Neutrophil (primary cell): ENCODE data around the gene HOXB8.

ENCODE experiments used
- H3K27ac ChIP-seq: fragments of 200-600 bp; sonication (generic); 2 replicates; pipeline ENCODE4 v1.5.1; 2016; ENCODE audit warnings: mild to moderate bottlenecking, moderate library complexity
- H3K27me3 ChIP-seq: fragments of 200-600 bp; sonication (generic); 2 replicates; pipeline ENCODE4 v1.6.0; 2016; ENCODE audit warnings: mild to moderate bottlenecking
- H3K36me3 ChIP-seq: fragments of 200-600 bp; sonication (generic); 2 replicates; pipeline ENCODE4 v1.5.1; 2017
- H3K4me1 ChIP-seq, 2 experiments: fragments of 200-600 bp in 1 of 2; sonication (generic) in 1 of 2; 1 replicate in 1 of 2; 2 replicates in 1 of 2; pipeline versions ENCODE4 v1.5.1 to v1.6.1; 2013 to 2016; ENCODE audit warnings: low read depth in 1 of 2, low read length in 1 of 2, mild to moderate bottlenecking in 1 of 2, moderate library complexity in 1 of 2; ENCODE audit not compliant: control insufficient read depth in 1 of 2, insufficient read depth in 1 of 2
- H3K4me3 ChIP-seq, 2 experiments: fragments of 200-600 bp in 1 of 2; sonication (generic) in 1 of 2; 1 replicate in 1 of 2; 2 replicates in 1 of 2; pipeline ENCODE4 v1.5.1; 2013 to 2016; ENCODE audit warnings: low read depth in 1 of 2, low read length in 1 of 2, mild to moderate bottlenecking in 1 of 2, moderate library complexity in 1 of 2
- H3K9me3 ChIP-seq: fragments of 200-600 bp; sonication (generic); 2 replicates; pipeline ENCODE4 v1.5.1; 2016
- TF ChIP-seq, protein P1 (sequence below): fragments of 200-600 bp; sonication (generic); IDR thresholded peaks from 2 replicates; pipeline ENCODE4 v1.5.1; 2016; ENCODE audit warnings: antibody characterized with exemption

HOXB8 gene

DNA sequence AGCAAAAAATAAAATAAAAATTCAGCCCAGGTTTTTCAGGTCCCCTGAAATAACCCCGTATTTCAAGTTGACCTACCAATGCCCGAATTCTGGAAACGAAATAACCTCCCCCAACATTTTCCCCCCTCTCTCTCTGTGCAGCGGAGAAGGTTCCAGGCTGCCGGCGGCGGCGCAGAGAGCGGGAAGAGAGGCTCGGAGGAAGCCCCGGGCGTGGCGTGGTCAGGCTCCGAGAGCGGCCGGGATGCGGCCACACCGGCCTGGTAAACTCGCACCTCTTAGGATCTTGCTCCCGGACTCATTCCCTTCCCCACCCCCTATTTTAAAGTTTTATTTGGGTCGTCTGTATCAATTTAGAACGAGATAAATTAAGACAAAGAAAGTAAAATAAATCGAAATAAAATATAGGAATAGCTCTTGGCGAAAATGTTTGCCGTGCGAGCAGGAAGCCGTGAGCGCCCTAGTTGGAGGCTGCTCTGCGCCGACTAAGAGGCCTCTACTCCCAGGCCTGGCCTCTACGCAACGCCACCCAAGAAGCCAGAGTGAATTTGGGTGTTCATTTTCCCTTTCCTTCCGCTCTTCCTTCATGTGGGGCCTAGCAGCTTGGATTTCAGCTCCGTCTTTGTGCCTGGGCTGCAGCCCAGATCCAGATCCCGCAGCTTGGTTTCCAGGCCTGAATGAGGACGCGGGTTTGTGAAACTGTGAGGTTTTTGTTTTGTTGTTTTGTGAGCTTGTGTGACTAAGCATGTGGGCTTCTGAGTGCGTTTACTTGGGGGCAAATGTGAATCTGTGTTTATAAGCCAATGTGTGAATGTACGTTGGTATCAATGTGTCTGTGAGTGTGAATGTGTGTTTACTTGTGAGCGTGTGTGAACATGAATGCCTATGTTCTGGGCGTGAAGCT, 8.9 kb downstream of the HOXB8 start:
- Histone ChIP-seq H3K9me3 (no peaks in the 10 kb centered on the region), H3K4me3 (no peak overlapping the region), H3K27ac (no peak overlapping the region), H3K27me3 (peaks cover 100% of the 10 kb centered on the region), H3K36me3 (no peaks in the 10 kb centered on the region), H3K4me1 (peaks cover 11 to 15% of the 10 kb centered on the region in 2 experiments)
- TF ChIP-seq, protein P1, sequence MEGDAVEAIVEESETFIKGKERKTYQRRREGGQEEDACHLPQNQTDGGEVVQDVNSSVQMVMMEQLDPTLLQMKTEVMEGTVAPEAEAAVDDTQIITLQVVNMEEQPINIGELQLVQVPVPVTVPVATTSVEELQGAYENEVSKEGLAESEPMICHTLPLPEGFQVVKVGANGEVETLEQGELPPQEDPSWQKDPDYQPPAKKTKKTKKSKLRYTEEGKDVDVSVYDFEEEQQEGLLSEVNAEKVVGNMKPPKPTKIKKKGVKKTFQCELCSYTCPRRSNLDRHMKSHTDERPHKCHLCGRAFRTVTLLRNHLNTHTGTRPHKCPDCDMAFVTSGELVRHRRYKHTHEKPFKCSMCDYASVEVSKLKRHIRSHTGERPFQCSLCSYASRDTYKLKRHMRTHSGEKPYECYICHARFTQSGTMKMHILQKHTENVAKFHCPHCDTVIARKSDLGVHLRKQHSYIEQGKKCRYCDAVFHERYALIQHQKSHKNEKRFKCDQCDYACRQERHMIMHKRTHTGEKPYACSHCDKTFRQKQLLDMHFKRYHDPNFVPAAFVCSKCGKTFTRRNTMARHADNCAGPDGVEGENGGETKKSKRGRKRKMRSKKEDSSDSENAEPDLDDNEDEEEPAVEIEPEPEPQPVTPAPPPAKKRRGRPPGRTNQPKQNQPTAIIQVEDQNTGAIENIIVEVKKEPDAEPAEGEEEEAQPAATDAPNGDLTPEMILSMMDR: no peak

DNA sequence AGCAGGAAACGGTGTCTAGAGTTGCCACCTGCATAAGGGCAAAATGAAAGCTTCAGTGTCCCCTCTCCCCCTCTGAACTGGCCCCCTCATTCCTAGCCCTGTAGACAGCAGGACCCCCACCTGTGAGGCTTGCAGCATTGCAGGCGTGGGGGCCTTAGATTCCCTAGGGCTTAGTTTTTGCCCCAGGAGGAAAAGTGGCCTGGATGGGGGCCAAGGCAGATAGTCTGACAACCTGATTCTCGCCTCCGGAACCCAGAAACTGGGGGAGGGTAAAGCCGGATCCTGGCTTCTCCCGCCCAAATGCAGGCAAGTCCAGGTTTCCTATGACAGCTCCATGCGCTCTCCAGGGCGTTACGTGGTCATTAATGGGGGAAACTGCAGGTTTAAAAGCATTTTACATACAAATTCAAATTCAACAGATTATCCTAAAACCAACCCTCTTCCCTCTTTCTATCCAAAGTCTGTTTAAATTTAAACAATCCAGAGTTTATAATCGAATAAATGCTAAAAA, 9.6 kb downstream of the HOXB8 start:
- Histone ChIP-seq H3K9me3 (no peaks in the 10 kb centered on the region), H3K27ac (no peak overlapping the region), H3K36me3 (no peaks in the 10 kb centered on the region), H3K27me3 (peaks cover 100% of the 10 kb centered on the region), H3K4me1 (peaks cover 3 to 7% of the 10 kb centered on the region in 2 experiments), H3K4me3 (no peak overlapping the region)
- TF ChIP-seq, protein P1: no peak

DNA sequence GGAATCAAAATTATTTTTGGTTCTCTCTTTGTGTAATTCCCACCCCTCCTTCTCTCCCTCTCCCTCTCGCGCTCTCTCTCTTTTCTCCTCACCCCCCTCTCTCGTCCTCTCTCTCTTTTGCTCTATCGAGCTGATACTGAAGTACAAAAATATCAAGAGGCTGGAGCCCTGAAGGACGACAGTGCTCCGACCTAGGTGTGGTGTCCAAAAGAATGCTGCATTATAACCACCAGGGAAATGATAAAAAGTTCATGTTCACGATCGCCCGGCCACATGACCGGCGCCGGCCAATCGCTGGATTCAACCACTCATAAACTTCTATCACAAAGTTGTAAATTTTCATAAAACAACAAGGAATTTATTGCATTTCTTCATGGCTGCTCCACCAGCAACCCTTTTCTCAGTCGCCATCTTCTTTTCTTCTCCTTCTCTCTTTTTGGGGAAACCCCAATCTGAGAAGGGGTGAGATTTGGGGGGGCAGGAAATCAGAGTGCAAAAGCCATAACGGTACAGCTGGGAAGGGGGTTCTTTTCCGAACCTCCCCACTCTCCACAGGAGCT, 10.2 kb downstream of the HOXB8 start, which contains the start of gene HOXB6:
Gene HOXB6, minus strand, starts transcription at position 217 of the 560 bp plus-strand sequence. CDS start 6,836 bp downstream, outside the sequence.
- no peak within 1 kb of the TSS for H3K4me3 ChIP-seq
- H3K9me3 ChIP-seq: no peaks in the 10 kb centered on the region
- no peak within 1 kb of the TSS for H3K27ac ChIP-seq
- peaks cover 0 to 1% of the 10 kb centered on the region in 2 experiments for H3K4me1 ChIP-seq
- no peaks in the 10 kb centered on the region for H3K36me3 ChIP-seq
- H3K27me3 ChIP-seq: peaks cover 100% of the 10 kb centered on the region
- TF ChIP-seq, protein P1: no peak

DNA sequence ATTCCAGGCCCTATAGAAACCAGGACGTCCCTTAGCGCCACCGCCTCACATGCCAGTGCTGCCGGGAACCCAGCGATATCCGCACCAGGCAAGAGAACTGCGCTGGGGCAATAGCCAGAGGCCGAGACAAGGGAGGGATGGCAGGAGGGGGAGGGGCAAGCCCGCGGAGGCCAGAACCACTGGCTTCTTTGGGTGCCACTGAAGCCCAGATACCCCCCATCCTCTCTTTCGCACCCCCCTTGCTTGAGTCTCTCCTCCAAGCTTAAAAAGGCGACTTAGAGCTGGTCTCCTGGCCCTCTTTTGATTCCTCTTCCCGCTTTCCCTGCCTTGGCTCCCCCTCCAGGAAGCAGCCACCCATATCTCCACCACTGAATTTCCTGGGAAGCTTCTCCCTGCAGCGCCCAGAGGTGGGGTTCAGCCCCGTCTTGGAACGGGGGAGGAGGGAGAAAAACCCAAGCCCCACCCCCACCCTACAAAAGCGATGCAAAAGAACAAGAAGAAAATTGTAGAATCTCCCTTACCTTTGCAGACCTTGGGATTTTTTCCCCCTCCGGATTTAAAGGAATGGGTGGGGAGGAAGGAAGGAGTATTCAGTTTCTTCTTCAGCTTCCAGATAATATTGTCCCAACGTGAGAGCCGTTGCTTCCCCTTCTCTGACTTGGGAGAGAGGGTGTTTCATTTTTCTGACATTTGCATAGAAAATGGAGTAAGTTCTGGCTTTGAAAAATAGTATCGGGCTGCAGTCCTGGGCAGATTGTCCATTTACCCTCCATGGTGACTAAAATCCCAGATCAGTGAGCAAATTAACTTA, 10.9 kb downstream of the HOXB8 start:
- H3K36me3 ChIP-seq: no peaks in the 10 kb centered on the region
- H3K27ac ChIP-seq: no peak overlapping the region
- TF ChIP-seq, protein P1: no peak
- H3K4me1 ChIP-seq: no peaks in the 10 kb centered on the region
- no peak overlapping the region for H3K4me3 ChIP-seq
- no peaks in the 10 kb centered on the region for H3K9me3 ChIP-seq
- peaks cover 100% of the 10 kb centered on the region for H3K27me3 ChIP-seq
